Measurements from ENCODE around the gene ADCK1.
A peak's percentile ranks its signal among the peaks of the same experiment; 100 is the strongest.
"Not testable (repeated sequence)": the region's sequence is repeated elsewhere in the genome, so short reads cannot be mapped to it uniquely, and the experiment has no call there.

Gene ADCK1

GRCh38 chr14:77809011-77809410, 9.1 kb downstream of the ADCK1 start:
- DNase-seq = no peak

- no peak for DNase-seq
Measured at GRCh38 chr14:77812028-77812427, 12.1 kb downstream of the ADCK1 start.

GRCh38 chr14:77812682-77813081, 12.8 kb downstream of the ADCK1 start:
- not testable (repeated sequence) for DNase-seq

GRCh38 chr14:77822307-77822706, 22.4 kb downstream of the ADCK1 start:
- DNase-seq = no peak

- no peak for DNase-seq
Measured at GRCh38 chr14:77822741-77823140, 22.8 kb downstream of the ADCK1 start.

- DNase-seq = no peak
Measured at GRCh38 chr14:77823378-77823777, 23.5 kb downstream of the ADCK1 start.

- no peak for DNase-seq
Measured at GRCh38 chr14:77825895-77826519, 26.1 kb downstream of the ADCK1 start.

GRCh38 chr14:77830692-77831091, 30.8 kb downstream of the ADCK1 start:
- no peak for DNase-seq

GRCh38 chr14:77832297-77832696, 32.4 kb downstream of the ADCK1 start:
- no peak for DNase-seq

- no peak for DNase-seq
Measured at GRCh38 chr14:77837926-77838325, 38.0 kb downstream of the ADCK1 start.

- no peak for DNase-seq
Measured at GRCh38 chr14:77838831-77839511, 39.1 kb downstream of the ADCK1 start.

GRCh38 chr14:77843195-77843594, 43.3 kb downstream of the ADCK1 start:
- DNase-seq = no peak

- no peak for DNase-seq
Measured at GRCh38 chr14:77843651-77844050, 43.7 kb downstream of the ADCK1 start.

- DNase-seq = no peak
Measured at GRCh38 chr14:77844802-77845201, 44.9 kb downstream of the ADCK1 start.

- DNase-seq = no peak
Measured at GRCh38 chr14:77848031-77848430, 48.1 kb downstream of the ADCK1 start.

GRCh38 chr14:77849711-77850110, 49.8 kb downstream of the ADCK1 start:
- no peak for DNase-seq

GRCh38 chr14:77853919-77854318, 54.0 kb downstream of the ADCK1 start:
- no peak for DNase-seq

- no peak for DNase-seq
Measured at GRCh38 chr14:77856941-77857340, 57.0 kb downstream of the ADCK1 start.

GRCh38 chr14:77859934-77860570, 60.1 kb downstream of the ADCK1 start:
- DNase-seq = no peak

- DNase-seq = no peak
Measured at GRCh38 chr14:77861201-77861600, 61.3 kb downstream of the ADCK1 start.

GRCh38 chr14:77862154-77862786, 62.4 kb downstream of the ADCK1 start:
- peak; percentile 77 for DNase-seq

- no peak for DNase-seq
Measured at GRCh38 chr14:77864085-77864484, 64.2 kb downstream of the ADCK1 start.

GRCh38 chr14:77864580-77864979, 64.7 kb downstream of the ADCK1 start:
- DNase-seq = no peak

- DNase-seq = no peak
Measured at GRCh38 chr14:77865455-77865854, 65.5 kb downstream of the ADCK1 start.
